ENCODE results near the gene TEPSIN.

The TEPSIN gene

DNA sequence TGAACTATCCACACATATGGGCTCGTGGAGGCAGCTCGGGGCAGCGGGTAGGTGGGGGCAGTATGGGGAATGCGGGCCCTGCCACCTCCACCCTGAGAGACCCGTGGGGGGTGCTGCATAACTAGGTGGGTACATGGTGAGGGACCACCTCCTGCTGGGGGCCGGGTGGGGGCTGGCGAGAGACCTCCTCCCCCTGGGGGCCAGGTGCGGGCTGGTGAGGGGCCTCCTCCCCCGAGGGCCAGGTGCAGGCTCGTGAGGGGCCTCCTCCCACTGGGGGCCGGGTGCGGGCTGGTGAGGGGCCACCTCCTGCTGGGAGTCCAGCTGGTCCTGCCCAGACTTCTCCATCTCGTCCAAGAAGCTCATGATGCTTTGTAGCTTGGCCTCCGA lies 41.5 kb downstream of the TEPSIN start:
- no peak for DNase-seq (ENCODE audit: low spot score)

GRCh38 chr17:81196505-81197408 lies 42.1 kb downstream of the TEPSIN start:
- DNase-seq (ENCODE audit: low spot score), result no peak

DNA sequence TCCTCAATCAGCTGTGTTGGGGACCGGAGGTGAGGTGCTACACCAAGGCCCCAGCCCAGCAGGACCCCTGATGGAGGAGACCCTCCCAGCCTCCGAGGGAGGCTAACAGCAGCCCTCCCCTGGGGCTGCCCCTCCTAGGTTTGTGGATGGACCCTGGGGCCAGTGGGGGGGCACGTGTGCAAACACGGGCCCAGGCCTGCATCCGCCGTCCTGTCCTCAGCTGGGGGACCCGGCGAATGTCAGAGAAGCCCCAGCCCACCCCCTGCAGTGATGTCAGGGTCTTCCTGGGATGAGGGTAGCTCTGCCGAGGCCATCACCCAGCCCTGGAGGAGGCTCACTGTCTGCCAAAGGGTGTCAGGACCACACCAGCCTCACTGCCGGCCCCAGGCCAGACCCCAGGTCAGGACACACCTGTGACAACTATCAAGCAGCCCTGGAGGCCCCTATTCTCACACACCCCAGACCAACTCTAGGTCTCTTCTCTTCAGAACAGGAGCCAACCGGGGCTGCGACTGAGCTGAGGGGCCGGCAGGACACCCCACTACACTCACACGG lies 42.8 kb downstream of the TEPSIN start:
- no peak for DNase-seq (ENCODE audit: low spot score)

- no peak for DNase-seq (ENCODE audit: low spot score)
Observed at GRCh38 chr17:81194941-81195901, 43.6 kb downstream of the TEPSIN start.

DNA sequence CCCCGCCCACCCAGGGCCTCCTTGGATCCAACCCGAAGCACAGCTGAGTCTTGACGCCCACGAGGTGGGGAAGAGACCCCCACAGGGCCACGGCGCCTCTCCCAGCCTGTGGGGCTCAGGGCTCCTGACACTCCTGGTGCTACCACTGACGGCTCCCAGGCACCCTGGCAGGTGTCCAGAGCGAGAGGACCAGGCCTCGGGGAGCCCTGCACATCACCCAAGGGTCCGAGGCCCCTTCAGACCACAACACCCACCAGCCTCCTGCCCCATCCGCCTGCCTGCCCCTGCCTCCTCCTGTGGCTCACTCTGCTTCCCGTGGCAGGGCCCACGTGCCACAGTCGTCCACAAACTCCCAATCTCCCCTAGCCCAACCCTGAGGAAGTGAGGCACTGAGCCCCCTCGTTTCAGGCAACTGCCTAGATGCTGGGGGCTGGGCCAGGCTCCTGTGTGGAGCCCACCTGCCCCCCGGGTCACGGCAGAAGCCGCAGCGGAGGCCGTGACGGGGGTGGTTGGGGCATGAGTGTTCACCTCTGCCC lies 44.6 kb downstream of the TEPSIN start:
- DNase-seq (ENCODE audit: low spot score), result no peak

DNA sequence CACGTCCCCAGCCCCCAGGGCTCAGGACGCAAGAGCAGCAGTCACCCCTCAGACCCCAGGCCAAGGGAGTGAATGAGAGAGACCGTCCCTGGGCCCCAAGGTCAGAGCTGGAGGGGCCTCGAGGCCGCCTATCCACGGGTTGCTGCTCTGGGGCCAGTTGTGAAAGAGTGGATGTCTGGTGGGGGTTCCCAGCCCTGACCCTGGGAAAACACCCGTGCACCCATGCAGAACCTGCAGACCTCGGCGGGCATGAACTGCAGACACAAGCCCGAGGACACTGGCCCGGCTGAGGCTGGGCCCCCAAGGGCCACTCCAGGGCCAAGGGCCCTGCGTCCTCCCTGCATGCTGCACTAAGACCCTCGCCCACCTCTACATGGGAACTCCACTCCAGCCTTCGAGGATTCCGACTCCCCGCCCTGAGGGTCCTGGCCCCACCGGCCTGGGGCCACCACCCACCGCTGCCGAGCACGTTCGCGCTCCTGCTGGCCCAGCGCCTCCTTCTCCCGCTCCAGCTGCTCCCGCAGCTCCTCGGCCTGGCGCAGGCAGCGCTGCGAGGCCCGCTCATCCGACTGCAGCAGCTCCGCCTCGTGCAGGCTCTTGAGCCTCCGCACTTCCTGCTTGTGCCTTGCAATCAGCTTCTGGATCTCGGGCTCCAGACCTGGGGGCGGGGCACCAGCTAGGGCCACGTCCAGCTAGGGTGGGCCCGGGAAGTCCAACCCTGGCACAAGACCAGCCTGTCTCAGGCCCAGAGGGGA lies 45.2 kb downstream of the TEPSIN start:
- DNase-seq (ENCODE audit: low spot score), result no peak

GRCh38 chr17:81193051-81193410 lies 45.8 kb downstream of the TEPSIN start:
- DNase-seq (ENCODE audit: low spot score), result no peak

GRCh38 chr17:81192386-81193050 lies 46.3 kb downstream of the TEPSIN start:
- DNase-seq (ENCODE audit: low spot score), result no peak

DNA sequence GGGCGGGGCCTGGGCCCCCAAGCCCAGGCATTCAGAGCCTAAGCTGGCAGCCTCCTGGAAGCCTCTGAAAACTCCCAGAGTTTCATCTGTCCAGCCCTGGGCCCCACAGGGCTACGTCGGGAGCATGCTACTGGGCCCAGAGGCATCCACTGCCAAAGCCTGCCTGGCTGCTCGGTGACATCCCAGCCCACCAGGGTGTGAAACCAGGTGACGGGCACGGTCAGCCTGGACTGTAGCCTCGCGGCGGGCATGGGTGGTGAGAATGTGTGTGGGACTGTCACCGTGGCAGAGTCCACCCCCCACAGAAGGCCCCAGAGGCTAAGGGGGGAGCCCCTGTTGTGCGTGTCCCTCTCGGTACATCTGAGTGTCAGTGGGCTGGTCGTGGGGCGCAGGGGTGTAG lies 47.2 kb downstream of the TEPSIN start:
- DNase-seq (ENCODE audit: low spot score), result no peak

- no peak for DNase-seq (ENCODE audit: low spot score)
Observed at GRCh38 chr17:81191116-81191515, 47.7 kb downstream of the TEPSIN start.

- no peak for DNase-seq (ENCODE audit: low spot score)
Observed at GRCh38 chr17:81190591-81190990, 48.3 kb downstream of the TEPSIN start.

DNA sequence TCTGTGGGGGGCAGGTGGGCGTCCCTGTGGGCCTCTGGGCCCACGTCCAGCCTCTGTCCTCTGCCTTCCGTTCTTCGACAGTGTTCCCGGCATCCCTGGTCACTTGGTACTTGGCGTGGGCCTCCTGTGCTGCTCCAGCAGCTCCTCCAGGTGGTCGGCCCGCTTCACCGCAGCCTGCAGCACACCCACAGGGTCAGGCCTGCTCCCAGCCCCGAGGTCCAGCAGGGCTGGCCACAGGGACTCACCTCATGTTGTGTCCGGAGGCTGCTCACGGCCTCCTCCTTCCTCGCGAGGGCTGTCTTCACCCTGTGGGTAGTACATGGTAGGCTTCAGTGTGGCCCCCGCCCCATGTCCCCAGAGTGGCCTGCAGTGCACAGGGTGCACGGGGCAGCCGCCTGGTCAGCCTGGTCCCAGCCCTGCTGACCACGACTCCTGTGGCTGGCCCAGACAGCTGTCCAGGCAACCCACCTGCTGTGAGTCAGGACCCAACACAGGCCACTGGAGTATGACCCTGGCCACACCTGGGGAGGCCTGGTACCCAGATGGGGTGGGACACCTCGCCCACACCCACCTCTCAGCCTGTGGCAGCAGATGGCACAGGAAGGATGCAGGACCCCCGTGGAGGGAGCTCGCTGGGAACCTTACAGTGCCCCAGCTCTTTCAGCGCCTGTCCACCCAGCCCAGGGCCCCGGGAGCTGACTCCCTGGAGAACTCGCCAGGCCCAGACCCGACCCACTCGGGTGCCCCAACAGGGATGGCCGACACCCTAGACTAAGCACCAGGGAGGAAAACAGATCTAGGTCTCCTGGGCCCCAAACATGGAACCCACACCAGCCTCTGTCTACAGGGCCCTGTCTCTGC lies 49.0 kb downstream of the TEPSIN start:
- DNase-seq (ENCODE audit: low spot score), result no peak

GRCh38 chr17:81189016-81189415 lies 49.8 kb downstream of the TEPSIN start:
- no peak for DNase-seq (ENCODE audit: low spot score)

DNA sequence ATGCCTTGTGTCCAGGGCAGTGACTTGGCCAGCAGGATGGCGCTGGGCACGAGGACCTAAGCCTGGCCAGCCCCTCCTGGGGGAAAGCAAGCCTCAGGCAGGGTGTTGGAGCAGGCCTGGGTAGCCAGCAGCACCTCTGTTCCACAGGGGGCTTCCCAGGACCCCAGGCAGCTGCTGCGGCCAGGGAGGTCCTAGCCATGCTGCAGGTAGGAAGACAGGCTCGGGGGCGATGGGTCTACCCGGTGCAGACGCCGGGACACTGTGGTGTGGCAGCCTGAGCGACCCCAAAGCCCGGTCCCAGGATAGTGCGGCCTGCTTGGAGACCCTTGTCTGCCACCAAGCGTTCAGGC lies 50.4 kb downstream of the TEPSIN start:
- DNase-seq (ENCODE audit: low spot score), result no peak

- DNase-seq (ENCODE audit: low spot score), result no peak
Observed at GRCh38 chr17:81187586-81188490, 51.0 kb downstream of the TEPSIN start.

DNA sequence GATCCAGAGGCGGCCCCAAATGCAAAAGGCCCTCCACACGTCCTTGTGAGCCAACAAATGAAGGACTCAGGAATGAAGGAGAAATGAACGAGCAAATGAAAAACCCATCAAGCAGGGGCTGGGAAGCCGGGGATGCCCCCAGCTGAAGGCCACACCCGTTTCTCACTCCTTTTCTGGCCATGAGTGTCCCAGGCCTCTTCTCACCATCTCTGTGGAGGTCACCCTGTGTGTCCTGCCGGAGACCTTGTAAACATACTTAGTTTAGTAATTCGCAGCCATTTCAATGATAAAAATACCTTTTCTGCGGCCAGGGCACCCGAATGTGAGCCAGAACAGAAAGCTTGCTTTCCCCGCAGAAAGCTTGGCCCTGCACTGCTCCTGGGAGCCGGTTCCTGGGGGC lies 51.7 kb downstream of the TEPSIN start:
- no peak for DNase-seq (ENCODE audit: low spot score)

- DNase-seq (ENCODE audit: low spot score), result no peak
Observed at GRCh38 chr17:81186203-81186602, 52.7 kb downstream of the TEPSIN start.

GRCh38 chr17:81184555-81184954 lies 54.3 kb downstream of the TEPSIN start:
- no peak for DNase-seq (ENCODE audit: low spot score)

DNA sequence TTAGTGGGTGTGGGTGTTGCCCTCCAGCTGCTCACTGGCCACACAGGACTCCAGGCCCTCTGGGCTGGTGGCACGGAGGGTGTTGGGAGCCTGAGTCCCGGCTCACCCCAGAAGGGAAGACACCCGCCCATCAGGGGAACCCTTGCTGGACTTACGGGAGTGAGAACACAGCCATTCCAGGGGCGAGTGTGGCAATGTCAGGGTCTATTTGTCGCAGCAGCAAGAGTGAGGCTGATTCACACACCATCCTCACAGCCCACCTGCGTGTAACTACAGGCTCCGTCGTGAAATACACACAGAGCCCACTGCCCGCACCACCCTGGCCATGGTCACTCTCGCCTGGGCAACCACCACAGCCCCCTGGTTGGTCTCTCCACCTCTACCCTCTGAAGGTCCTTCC lies 55.0 kb downstream of the TEPSIN start:
- no peak for DNase-seq (ENCODE audit: low spot score)
